K562 (cell line): Measurements from ENCODE around the gene FAM50A.

Experiments used
- CTCF ChIP-seq, 3 experiments: IDR thresholded peaks in 2 of 3; conservative IDR thresholded peaks in 1 of 3; 2 replicates each; pipeline ENCODE4 v1.5.1; 2011 to 2012; ENCODE audit warnings: low read length in 3 of 3, mild to moderate bottlenecking in 3 of 3, control low read depth in 2 of 3, improper control_type of control experiment in 1 of 3, inconsistent platforms in 1 of 3, low read depth in 1 of 3, mixed read lengths in 1 of 3, moderate library complexity in 1 of 3; ENCODE audit not compliant: insufficient read depth in 2 of 3
- FOXP4 ChIP-seq: sonication (generic); formaldehyde crosslinking; IDR thresholded peaks from 2 replicates; pipeline ENCODE4 v1.8.0; 2022; ENCODE audit warnings: mild to moderate bottlenecking, missing genetic modification reagents, borderline replicate concordance
- GATA2 ChIP-seq: sonication (generic); formaldehyde crosslinking; IDR thresholded peaks from 2 replicates; pipeline ENCODE4 v1.4.0; 2020; ENCODE audit warnings: mild to moderate bottlenecking, missing genetic modification reagents
- HNRNPL ChIP-seq: fragments of 200-400 bp; formaldehyde crosslinking; IDR thresholded peaks from 2 replicates; pipeline ENCODE4 v1.6.1; 2017; ENCODE audit warnings: low read depth, mild to moderate bottlenecking, low read length
- KLF13 ChIP-seq: fragments of 450-650 bp; IDR thresholded peaks from 2 replicates; pipeline ENCODE4 v1.6.1; 2016; ENCODE audit warnings: missing genetic modification characterization, low read depth, mild to moderate bottlenecking, missing compliant biosample characterization, moderate library complexity, borderline replicate concordance
- NCOA2 ChIP-seq, 2 experiments: fragments of 450-650 bp; IDR thresholded peaks; 2 replicates each; pipeline ENCODE4 v1.6.1; 2018; ENCODE audit warnings: mild to moderate bottlenecking in 2 of 2, moderate library complexity in 1 of 2; ENCODE audit not compliant: partially characterized antibody in 2 of 2
- POLR2AphosphoS5 ChIP-seq: IDR thresholded peaks from 2 replicates; pipeline ENCODE4 v1.6.1; 2011; ENCODE audit warnings: mild to moderate bottlenecking, low read depth, low read length, moderate library complexity; ENCODE audit not compliant: control insufficient read depth, insufficient read depth
- TAF15 ChIP-seq: fragments of 200-400 bp; formaldehyde crosslinking; IDR thresholded peaks from 2 replicates; pipeline ENCODE4 v1.6.1; 2017; ENCODE audit warnings: mild to moderate bottlenecking, low read depth, low read length, moderate library complexity
- TAF9B ChIP-seq: fragments of 450-650 bp; IDR thresholded peaks from 2 replicates; pipeline ENCODE4 v1.6.1; 2018; ENCODE audit warnings: mild to moderate bottlenecking; ENCODE audit not compliant: partially characterized antibody
- ZNF124 ChIP-seq: sonication (generic); formaldehyde crosslinking; IDR thresholded peaks from 2 replicates; pipeline ENCODE4 v1.8.1; 2022; ENCODE audit warnings: missing genetic modification reagents

- TF ChIP-seq CTCF (IDR thresholded peaks at IDR 0.05 in 2 of 3, conservative IDR thresholded peaks at IDR 0.05 in 1 of 3; ENCODE audit: insufficient read depth in 2 of 3, low read depth in 1 of 3, low read length in 3 of 3) (no peak), GATA2 (CRISPR knock-in tag) (no peak), HNRNPL (no peak), FOXP4 (CRISPR knock-in tag) (no peak), ZNF124 (CRISPR knock-in tag) (no peak), KLF13 (no peak), TAF15 (no peak), TAF9B (no peak), POLR2AphosphoS5 (no peak), NCOA2 (IDR thresholded peaks at IDR 0.05; ENCODE audit: partially characterized antibody in 2 of 2) (no peak)
Observed at GRCh38 chrX:154470434-154470833, 26.5 kb downstream of the FAM50A start.
